Posterior vena cava (tissue), 2 donors: ENCODE results near the gene TAS2R41. TPM values are rescaled to one million over a fixed set of nuclear protein-coding genes. Genes with fewer than 3 reads are reported as not detected.
"Not testable (repeated sequence)": the region's sequence is repeated elsewhere in the genome, so short reads cannot be mapped to it uniquely, and the experiment has no call there.

Source experiments
- DNase-seq: peaks from one replicate; pipeline ENCODE4 v3.0.0-alpha.2; 2020; ENCODE audit warnings: low spot score
- intact Hi-C, 2 donors: fragments of 100-400 bp; cut with DNase I; formaldehyde crosslinking; loops; one replicate each; pipeline versions ENCODE4 v1.14.1 to v1.14.2; 2022 to 2023
- total RNA-seq, 2 donors: library from RNA; stranded (reverse); fragmentation: NEBNext Ultra II Directional; extraction: Animal tissue kit (Norgen Biotek cat#: 25700); gene quantifications; one replicate each; pipeline ENCODE4 v1.2.1, GENCODE V29; 2021
- donor health status: DM: yes; HTN: yes; CAD: no.
- donor health status: DM: yes; HTN: yes; CAD: no.

The TAS2R41 gene
- total RNA-seq, 2 donors from 2014 or later = 0.46 to 0.81 TPM

GRCh38 chr7:143454091-143454680 is 23.5 kb upstream of the TAS2R41 start:
- intact Hi-C loops = no loop called here
- DNase-seq = no peak

GRCh38 chr7:143455491-143455890 is 22.2 kb upstream of the TAS2R41 start:
- DNase-seq = no peak
- intact Hi-C loops = no loop called here

DNA sequence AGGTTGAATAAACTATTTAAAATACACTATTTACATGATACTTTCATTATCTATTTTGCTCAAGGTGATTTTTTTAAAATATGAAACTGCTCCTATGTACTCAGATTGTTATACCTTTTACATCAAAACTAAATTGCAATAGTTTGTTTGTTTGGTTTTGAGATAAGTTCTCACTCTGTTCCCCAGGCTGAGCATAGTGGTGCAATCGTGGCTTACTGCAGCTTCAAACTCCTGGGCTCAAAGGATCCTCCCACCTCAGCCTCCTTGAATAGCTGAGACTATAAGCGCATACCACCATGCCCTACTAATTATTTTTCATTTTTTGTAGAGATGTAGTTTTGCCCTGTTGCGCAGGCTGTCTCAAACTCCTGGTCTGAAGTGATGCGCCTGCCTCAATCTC is 21.7 kb upstream of the TAS2R41 start:
- no peak for DNase-seq
- intact Hi-C loops = no loop called here

DNA sequence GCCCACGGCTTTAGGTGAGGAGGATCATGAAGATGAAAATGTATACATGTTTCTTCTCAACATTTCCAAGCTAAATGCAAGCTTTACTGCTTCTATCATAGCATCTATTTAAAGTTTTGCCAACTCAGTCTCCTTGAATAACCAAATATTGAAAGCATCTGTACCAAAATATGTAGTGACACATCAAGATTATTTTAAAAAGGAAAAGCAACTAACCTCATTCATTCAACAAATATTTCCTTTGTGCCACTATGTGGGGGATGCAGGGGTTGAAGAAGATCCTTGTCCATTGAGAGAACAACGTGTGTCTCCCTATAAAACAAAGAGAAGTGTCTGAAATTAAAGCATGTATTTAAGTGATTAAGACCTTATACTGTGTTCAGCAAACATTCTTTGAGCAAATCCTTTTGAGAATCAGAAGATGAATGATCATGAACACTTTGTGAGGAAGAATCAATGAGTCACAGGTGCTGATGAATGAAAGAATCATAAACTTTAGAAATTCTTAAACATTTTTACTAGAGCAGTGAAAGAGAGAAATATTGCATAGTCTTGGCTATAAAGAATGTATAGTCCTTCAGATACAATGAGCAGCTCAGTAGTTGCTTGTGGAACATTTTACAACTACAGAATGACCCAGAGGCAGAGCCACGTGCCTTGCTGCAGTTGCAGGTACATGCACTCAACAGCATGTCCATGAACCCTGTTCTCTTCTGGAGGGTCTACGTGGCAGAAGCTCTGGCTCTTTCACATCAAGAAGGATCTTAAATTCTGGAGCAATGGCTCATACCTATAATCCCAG is 20.5 kb upstream of the TAS2R41 start:
- no peak for DNase-seq
- intact Hi-C loops = no loop called here

- DNase-seq = no peak
- intact Hi-C loops = no loop called here
Measured at GRCh38 chr7:143458263-143458662, 19.4 kb upstream of the TAS2R41 start.

GRCh38 chr7:143458681-143459080 is 19.0 kb upstream of the TAS2R41 start:
- intact Hi-C loops = no loop called here
- DNase-seq = no peak

DNA sequence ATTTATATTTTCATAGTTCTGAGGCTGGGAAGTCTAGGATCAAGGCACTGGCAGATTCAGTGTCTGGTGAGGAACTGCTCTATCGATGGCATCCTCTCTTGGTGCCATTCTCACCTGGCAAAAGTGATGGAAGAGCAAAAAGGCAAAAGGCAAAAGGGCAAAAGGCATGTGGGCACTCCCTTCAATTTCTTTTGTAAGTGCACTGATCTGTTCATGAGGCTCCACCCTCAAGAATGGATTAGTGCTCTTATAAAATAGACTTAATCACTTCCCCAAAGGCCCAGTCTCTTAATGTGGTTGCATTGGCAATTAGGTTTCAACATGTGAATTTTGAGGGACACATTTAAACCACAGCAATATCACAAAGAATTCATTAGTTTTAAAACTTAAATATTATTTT is 18.3 kb upstream of the TAS2R41 start:
- DNase-seq = no peak
- intact Hi-C loops = no loop called here

GRCh38 chr7:143460271-143460979 is 17.2 kb upstream of the TAS2R41 start:
- no peak for DNase-seq
- intact Hi-C loops = no loop called here

DNA sequence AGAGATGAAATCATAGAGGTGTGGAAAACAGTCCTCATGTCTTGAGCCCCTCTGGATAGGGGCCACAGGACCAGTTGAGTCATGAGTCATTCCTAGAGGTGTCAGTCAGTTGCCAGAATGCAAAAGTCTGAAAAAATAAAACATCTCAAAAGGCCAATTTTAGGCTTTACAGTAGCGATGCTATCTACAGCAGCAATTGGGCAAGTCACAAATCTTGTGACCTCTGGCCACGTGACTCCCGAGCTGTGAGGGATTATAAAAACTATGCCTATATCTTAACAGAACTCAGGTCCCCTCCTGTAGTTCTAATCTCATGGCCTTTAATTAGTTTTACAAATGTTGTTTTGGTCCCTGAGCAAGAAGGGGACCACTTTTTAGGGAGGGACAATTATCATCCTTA is 15.6 kb upstream of the TAS2R41 start:
- intact Hi-C loops = no loop called here
- DNase-seq = no peak

DNA sequence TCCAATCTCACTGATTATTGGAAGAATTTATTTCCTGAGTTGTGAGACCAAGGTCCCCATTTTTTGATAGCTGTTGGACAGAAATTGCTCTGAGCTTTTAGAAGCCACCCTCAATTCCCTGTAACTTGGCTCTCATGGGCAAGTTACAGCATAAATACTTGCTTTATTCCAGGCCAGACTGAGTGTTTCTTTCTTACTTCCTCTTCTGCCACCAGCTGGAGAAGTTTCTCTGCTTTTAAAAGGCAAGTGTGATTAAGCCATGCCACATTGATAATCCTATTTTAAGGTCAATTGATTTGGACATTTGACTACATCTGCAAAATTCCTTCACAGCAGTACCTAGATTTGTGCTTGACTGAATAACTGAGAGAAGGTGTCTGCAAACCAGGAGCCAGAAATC is 14.1 kb upstream of the TAS2R41 start:
- intact Hi-C loops = no loop called here
- no peak for DNase-seq

DNA sequence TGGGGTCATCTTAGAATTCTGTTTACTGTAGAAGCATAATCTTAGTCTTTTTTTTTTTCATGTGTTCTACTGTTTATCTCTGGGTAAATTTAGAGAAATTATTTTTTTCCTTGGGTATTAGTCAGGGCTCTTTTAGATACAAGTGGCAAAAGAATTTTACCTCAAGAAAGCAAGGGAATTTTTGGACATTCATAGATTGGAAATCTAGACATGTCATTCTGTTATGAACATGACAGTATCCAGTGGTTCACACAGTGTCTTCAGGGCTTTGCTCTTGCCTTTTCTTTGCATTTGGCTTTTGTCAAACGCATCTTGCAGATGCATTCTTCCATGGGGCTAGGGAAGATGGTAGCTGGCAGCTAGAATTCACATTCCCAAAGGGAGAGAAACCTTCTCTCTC is 13.7 kb upstream of the TAS2R41 start:
- DNase-seq = no peak

DNA sequence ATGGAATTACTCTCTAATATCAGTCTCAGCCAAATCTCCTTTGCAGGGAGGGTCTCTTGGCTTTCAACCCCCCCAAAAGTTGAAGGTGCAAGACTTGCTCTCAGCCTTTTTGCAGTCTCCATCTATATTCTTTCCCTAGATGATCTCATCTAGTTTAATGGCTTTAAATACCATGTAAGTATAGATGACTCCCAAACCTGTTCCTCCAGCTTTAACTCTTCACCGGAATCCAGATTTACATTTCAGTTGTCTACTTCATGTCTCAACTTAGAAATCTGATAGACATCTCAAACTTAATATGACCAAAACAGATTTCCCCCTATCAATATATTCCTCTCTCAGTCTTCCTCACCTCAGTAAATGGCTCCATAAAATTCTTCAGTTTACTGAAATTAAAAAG is 9.9 kb upstream of the TAS2R41 start:
- no peak for DNase-seq
- intact Hi-C loops = no loop called here

More for the DNA sequence above, 13.7 kb upstream of the TAS2R41 start:
- intact Hi-C loops = no loop called here

DNA sequence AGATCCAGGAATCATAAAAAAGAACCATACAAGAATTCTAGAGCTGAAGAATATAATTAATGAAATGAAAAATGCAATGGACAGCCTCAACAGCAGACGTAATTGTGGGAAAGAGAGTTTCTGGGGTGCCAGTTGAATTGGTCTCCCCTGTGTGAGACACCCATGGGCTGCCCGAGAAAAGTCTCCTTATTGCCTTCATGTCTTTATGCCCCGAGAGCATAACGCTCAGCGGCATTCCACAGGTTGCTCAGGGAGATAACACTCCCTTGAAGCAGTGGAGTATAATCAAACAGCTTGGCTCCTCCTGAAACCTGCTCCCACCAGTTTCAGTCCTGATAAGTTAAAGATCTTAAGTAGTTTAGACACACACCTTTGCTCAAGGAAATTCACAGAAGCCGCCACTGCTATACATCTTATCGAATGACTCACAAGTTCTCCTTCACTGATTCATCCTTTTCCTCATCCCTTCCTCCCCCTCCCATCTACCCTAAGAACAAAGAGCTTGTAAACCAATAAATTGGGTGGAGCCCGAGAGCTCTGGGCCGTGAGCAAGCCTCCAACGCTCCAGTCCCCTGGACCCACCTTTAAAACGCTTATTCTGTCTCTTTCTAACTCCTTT is 5.5 kb upstream of the TAS2R41 start:
- intact Hi-C loops, DNase-seq: not testable (repeated sequence)

DNA sequence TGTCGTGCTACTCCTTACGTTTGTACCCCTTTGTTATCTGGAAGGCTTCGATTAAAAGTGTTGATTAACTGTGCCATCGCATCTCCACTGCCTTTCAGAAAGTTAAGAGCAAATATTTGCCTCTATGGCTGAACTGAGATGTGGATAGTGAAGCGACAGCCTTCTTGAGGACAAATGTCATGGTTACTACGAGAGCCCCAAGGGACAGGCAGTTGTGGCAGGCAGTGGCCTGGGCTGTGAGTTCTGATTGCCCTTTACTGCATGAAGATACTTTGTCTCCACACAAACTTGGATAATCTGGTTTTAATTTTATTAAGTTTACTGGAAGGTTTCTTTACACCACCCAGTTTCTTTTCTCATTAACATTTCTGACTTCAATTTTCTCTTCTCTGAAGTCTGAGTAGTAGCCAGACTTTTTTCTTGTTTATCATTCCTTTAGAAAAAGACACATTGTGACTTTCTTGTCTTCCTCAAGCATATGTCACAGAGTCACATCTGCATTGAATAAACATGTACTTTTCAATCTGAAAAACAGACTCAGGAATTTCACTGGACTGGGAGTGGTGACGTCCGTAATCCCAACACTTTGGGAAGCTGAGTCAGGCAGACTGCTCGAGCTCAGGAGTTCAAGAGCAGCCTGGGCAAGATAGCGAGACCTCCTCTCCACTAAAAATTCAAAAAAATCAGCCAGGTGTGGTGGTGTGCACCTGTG is 1.5 kb downstream of the TAS2R41 start:
- intact Hi-C loops = no loop called here

DNA sequence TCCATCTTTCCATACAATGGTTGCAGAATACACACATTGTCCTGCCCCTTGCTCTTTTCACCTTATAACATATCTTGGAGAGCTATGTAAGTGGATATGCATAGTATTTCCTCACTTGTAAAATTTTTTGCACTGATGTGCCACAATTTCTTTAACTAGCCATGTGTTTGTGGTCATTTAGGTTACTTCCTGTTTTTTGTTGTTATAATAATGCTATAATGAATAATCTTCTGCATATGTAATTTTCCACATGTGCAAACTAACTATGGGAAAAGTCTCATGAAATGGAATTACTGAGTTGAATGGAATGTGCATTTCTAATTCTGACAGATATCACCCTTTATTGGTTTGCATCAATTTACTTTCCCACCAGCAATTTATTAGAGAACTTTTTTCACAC is 2.8 kb downstream of the TAS2R41 start:
- no peak for DNase-seq
- intact Hi-C loops = no loop called here

More for the DNA sequence above, 1.5 kb downstream of the TAS2R41 start:
- no peak for DNase-seq

- intact Hi-C loops = no loop called here
- DNase-seq = no peak
Measured at GRCh38 chr7:143484119-143484518, 6.4 kb downstream of the TAS2R41 start.

GRCh38 chr7:143485094-143485493 is 7.4 kb downstream of the TAS2R41 start:
- intact Hi-C loops = no loop called here
- no peak for DNase-seq

DNA sequence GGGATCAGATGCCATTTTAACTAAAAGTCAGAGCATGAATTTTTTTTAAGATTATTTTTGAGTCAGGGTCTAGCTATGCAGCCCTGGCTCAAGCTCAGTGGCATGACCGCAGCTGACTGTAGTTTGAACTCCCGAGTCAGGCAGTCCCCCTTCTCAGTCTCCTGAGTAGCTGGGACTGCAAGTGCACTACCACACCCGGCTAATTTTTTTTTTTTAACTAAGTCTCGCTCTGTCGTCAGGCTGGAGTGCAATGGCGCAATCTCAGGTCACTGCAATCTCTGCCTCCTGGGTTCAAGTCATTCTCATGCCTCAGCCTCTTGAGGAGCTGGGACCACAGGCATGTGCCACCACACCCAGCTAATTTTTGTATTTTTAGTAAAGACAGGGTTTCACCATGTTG is 7.8 kb downstream of the TAS2R41 start:
- intact Hi-C loops = no loop called here
- no peak for DNase-seq

- DNase-seq, intact Hi-C loops: not testable (repeated sequence)
Measured at GRCh38 chr7:143486266-143486665, 8.6 kb downstream of the TAS2R41 start.
